ENCODE data around the gene RPS13. TPM values are rescaled to one million over a fixed set of nuclear protein-coding genes. Genes with fewer than 3 reads are reported as not detected.
"Not testable (repeated sequence)": the region's sequence is repeated elsewhere in the genome, so short reads cannot be mapped to it uniquely, and the experiment has no call there.

RPS13 gene
- total RNA-seq, 1 donor from 2014 or later, result 835 TPM

DNA sequence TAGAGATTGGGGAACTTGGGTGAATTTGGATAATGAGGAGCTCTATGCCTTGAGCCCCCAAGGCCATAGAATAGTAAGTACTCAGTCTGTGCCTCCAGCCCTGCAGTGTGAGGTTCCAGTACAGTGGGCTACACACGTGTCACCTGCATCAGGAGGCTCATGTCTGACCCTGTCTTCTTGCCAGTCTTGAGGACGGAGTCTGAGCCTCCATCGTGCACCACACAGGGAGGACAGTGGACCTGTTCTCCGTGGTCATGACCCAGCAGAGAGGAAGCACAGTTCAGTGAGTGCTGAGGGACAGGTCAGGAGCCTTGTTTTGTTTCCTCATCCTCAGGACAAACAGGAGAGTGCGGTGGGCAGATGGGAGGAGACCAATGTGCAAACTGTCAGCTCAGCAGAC lies 30.8 kb downstream of the RPS13 start:
- H3K27me3 ChIP-seq (ENCODE audit: low read depth), result no peaks in the 10 kb centered on the region
- DNase-seq, result no peak
- intact Hi-C loops (cut with DNase I), result no loop called here

GRCh38 chr11:17036666-17037658 lies 40.5 kb downstream of the RPS13 start:
- DNase-seq, result no peak

More for the DNA sequence above, 30.8 kb downstream of the RPS13 start:
- no peak for ATAC-seq
- Histone ChIP-seq H3K4me3 (no peak overlapping the region), H3K9me3 (no peaks in the 10 kb centered on the region), H3K36me3 (no peaks in the 10 kb centered on the region), H3K27ac (no peak overlapping the region), H3K4me1 (no peaks in the 10 kb centered on the region)
- TF ChIP-seq CTCF (IDR thresholded peaks at IDR 0.05), result no peak

DNA sequence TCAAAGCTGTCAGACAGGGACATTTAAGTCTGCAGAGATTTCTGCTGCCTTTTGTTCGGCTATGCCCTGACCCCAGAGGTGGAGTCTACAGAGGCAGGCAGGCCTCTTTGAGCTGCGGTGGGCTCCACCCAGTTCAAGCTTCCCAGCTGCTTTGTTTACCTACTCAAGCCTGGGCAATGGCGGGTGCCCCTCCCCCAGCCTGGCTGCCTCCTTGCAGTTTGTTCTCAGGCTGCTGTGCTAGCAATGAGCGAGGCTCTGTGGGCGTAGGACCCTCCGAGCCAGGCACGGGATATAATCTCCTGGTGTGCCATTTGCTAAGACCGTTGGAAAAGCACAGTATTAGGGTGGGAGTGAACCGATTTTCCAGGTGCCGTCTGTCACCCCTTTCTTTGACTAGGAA lies 43.4 kb downstream of the RPS13 start:
- DNase-seq; H3K4me3 ChIP-seq; H3K4me1 ChIP-seq; H3K27me3 ChIP-seq (ENCODE audit: low read depth); ATAC-seq; H3K27ac ChIP-seq; intact Hi-C loops (cut with DNase I); H3K36me3 ChIP-seq; H3K9me3 ChIP-seq: not testable (repeated sequence)

More at GRCh38 chr11:17036666-17037658, 40.5 kb downstream of the RPS13 start:
- Histone ChIP-seq H3K4me3 (no peak overlapping the region), H3K9me3 (no peaks in the 10 kb centered on the region), H3K36me3 (no peaks in the 10 kb centered on the region), H3K27me3 (ENCODE audit: low read depth) (no peaks in the 10 kb centered on the region), H3K27ac (no peak overlapping the region), H3K4me1 (no peaks in the 10 kb centered on the region)
- intact Hi-C loops (cut with DNase I), result no loop called here
- TF ChIP-seq CTCF (IDR thresholded peaks at IDR 0.05), result no peak
- ATAC-seq, result no peak

DNA sequence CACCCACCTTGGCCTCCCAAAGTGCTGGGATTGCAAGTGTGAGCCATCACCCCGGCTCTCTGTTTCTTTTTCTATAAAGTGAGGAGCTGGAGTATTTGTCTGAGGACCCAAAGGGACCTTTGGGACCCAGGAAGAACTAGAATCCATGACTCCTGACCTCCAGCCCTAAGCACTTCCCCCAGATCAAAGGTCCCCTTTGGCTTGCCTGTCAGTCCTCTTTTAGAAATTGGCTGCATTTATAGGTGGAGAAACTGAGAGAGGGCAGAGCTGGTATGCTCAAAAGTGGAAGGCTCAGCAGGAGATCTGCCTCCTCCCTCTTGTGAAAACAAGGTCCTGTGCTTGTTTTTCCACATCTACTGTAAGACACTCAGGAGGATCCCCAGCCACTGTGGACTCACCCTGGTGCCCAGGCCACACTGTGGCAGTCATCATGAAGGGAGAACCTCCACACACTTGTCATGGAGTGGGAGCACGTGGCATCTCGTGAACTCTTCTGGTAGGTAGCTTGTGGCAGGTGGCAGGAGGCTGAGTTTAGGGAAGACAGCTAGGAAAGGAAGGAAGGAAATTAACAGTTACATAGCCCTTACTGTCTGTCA lies 50.9 kb downstream of the RPS13 start:
- no peaks in the 10 kb centered on the region for H3K27me3 ChIP-seq (ENCODE audit: low read depth)
- H3K9me3 ChIP-seq, result no peaks in the 10 kb centered on the region
- no peaks in the 10 kb centered on the region for H3K36me3 ChIP-seq
- no peak overlapping the region for H3K27ac ChIP-seq
- ATAC-seq (no peak), DNase-seq (no peak)
- no peak overlapping the region for H3K4me3 ChIP-seq
- no peak for TF ChIP-seq CTCF (IDR thresholded peaks at IDR 0.05)
- intact Hi-C loops (cut with DNase I), result no loop called here
- no peaks in the 10 kb centered on the region for H3K4me1 ChIP-seq

- H3K36me3 ChIP-seq, result no peaks in the 10 kb centered on the region
- H3K9me3 ChIP-seq, result no peaks in the 10 kb centered on the region
- intact Hi-C loops (cut with DNase I), result no loop called here
- no peak for TF ChIP-seq CTCF (IDR thresholded peaks at IDR 0.05)
- H3K4me1 ChIP-seq, result no peaks in the 10 kb centered on the region
- DNase-seq (no peak), ATAC-seq (no peak)
- H3K27me3 ChIP-seq (ENCODE audit: low read depth), result no peaks in the 10 kb centered on the region
- H3K27ac ChIP-seq, result no peak overlapping the region
- no peak overlapping the region for H3K4me3 ChIP-seq
Measured at GRCh38 chr11:17024924-17025323, 52.5 kb downstream of the RPS13 start.

Other genes starting within 250 kb of the RPS13 start
- 44.0 TPM for gene PLEKHA7, start 63.3 kb downstream of the RPS13 start, total RNA-seq
- 71.6 TPM for gene PIK3C2A, start 130.3 kb upstream of the RPS13 start, total RNA-seq
- gene NUCB2, start 199.1 kb upstream of the RPS13 start, total RNA-seq, result 82.7 TPM